NOMO-1 treated with dmso at 0.1 percent for 144 hours (cell line): ENCODE results near the gene ARNT2.

ENCODE experiments used
- DNase-seq: peaks from one replicate; lab custom pipeline; 2025; ENCODE audit not compliant: unreplicated experiment; lab: John Stamatoyannopoulos, UW

The ARNT2 gene

GRCh38 chr15:80590761-80591355, 186.7 kb downstream of the ARNT2 start:
- no peak for DNase-seq

- no peak for DNase-seq
Observed at GRCh38 chr15:80591471-80591870, 187.3 kb downstream of the ARNT2 start.

GRCh38 chr15:80591938-80592825, 188.0 kb downstream of the ARNT2 start:
- no peak for DNase-seq

GRCh38 chr15:80593486-80594030, 189.4 kb downstream of the ARNT2 start:
- no peak for DNase-seq

GRCh38 chr15:80594091-80594889, 190.1 kb downstream of the ARNT2 start:
- no peak for DNase-seq

GRCh38 chr15:80595396-80595795, 191.2 kb downstream of the ARNT2 start:
- DNase-seq: no peak

GRCh38 chr15:80596521-80596976, 192.4 kb downstream of the ARNT2 start:
- no peak for DNase-seq

- no peak for DNase-seq
Observed at GRCh38 chr15:80597076-80597475, 192.9 kb downstream of the ARNT2 start.

GRCh38 chr15:80599359-80599758, 195.2 kb downstream of the ARNT2 start:
- DNase-seq: no peak

GRCh38 chr15:80600626-80601025, 196.4 kb downstream of the ARNT2 start:
- no peak for DNase-seq

- no peak for DNase-seq
Observed at GRCh38 chr15:80601256-80601655, 197.1 kb downstream of the ARNT2 start.

- no peak for DNase-seq
Observed at GRCh38 chr15:80604583-80605575, 200.7 kb downstream of the ARNT2 start.

GRCh38 chr15:80605591-80606150, 201.5 kb downstream of the ARNT2 start:
- DNase-seq: no peak

GRCh38 chr15:80606511-80607071, 202.4 kb downstream of the ARNT2 start:
- no peak for DNase-seq

GRCh38 chr15:80607287-80607980, 203.3 kb downstream of the ARNT2 start:
- no peak for DNase-seq

- DNase-seq: no peak
Observed at GRCh38 chr15:80608688-80609087, 204.5 kb downstream of the ARNT2 start.

- DNase-seq: no peak
Observed at GRCh38 chr15:80609091-80609490, 204.9 kb downstream of the ARNT2 start.

- peak; percentile 13 for DNase-seq
Observed at GRCh38 chr15:80609512-80609946, 205.3 kb downstream of the ARNT2 start.
